ENCODE measurements around the gene STAT3.

Gene STAT3

GRCh38 chr17:42414704-42415409 lies 26.6 kb upstream of the STAT3 start:
- FAIRE-seq (no peak), DNase-seq (ENCODE audit: insufficient read length, low spot score) (no peak)
- TF ChIP-seq POLR2A (IDR thresholded peaks at IDR 0.05; ENCODE audit: low read depth, low read length), result no peak

- TF ChIP-seq POLR2A (IDR thresholded peaks at IDR 0.05; ENCODE audit: low read depth, low read length), result no peak
- FAIRE-seq (no peak), DNase-seq (ENCODE audit: insufficient read length, low spot score) (no peak)
Measured at GRCh38 chr17:42413464-42414040, 25.3 kb upstream of the STAT3 start.

- no peak for FAIRE-seq
- no peak for TF ChIP-seq POLR2A (IDR thresholded peaks at IDR 0.05; ENCODE audit: low read depth, low read length)
- DNase-seq (ENCODE audit: insufficient read length, low spot score), result no peak
Measured at GRCh38 chr17:42411905-42412679, 23.9 kb upstream of the STAT3 start.

- DNase-seq (ENCODE audit: insufficient read length, low spot score), result no peak
- no peak for FAIRE-seq
- no peak for TF ChIP-seq POLR2A (IDR thresholded peaks at IDR 0.05; ENCODE audit: low read depth, low read length)
Measured at GRCh38 chr17:42411361-42411760, 23.1 kb upstream of the STAT3 start.

GRCh38 chr17:42410319-42410685 lies 22.1 kb upstream of the STAT3 start:
- TF ChIP-seq POLR2A (IDR thresholded peaks at IDR 0.05; ENCODE audit: low read depth, low read length), result no peak
- DNase-seq (ENCODE audit: insufficient read length, low spot score) (no peak), FAIRE-seq (no peak)

- peak; percentile 43 for FAIRE-seq
- peak; percentile 93 for DNase-seq (ENCODE audit: insufficient read length, low spot score)
- no peak for TF ChIP-seq POLR2A (IDR thresholded peaks at IDR 0.05; ENCODE audit: low read depth, low read length)
Measured at GRCh38 chr17:42409523-42410318, 21.5 kb upstream of the STAT3 start.

- no peak for TF ChIP-seq POLR2A (IDR thresholded peaks at IDR 0.05; ENCODE audit: low read depth, low read length)
- FAIRE-seq, result no peak
- DNase-seq (ENCODE audit: insufficient read length, low spot score), result no peak
Measured at GRCh38 chr17:42408061-42408460, 19.8 kb upstream of the STAT3 start.

- FAIRE-seq, result no peak
- TF ChIP-seq POLR2A (IDR thresholded peaks at IDR 0.05; ENCODE audit: low read depth, low read length), result no peak
- no peak for DNase-seq (ENCODE audit: insufficient read length, low spot score)
Measured at GRCh38 chr17:42407289-42407836, 19.1 kb upstream of the STAT3 start.

GRCh38 chr17:42406615-42407288 lies 18.5 kb upstream of the STAT3 start:
- no peak for TF ChIP-seq POLR2A (IDR thresholded peaks at IDR 0.05; ENCODE audit: low read depth, low read length)
- DNase-seq (ENCODE audit: insufficient read length, low spot score) (no peak), FAIRE-seq (no peak)

GRCh38 chr17:42405963-42406495 lies 17.8 kb upstream of the STAT3 start:
- no peak for FAIRE-seq
- TF ChIP-seq POLR2A (IDR thresholded peaks at IDR 0.05; ENCODE audit: low read depth, low read length), result no peak
- DNase-seq (ENCODE audit: insufficient read length, low spot score), result no peak

- no peak for TF ChIP-seq POLR2A (IDR thresholded peaks at IDR 0.05; ENCODE audit: low read depth, low read length)
- DNase-seq (ENCODE audit: insufficient read length, low spot score) (no peak), FAIRE-seq (no peak)
Measured at GRCh38 chr17:42405076-42405475, 16.8 kb upstream of the STAT3 start.

- DNase-seq (ENCODE audit: insufficient read length, low spot score) (no peak), FAIRE-seq (no peak)
- TF ChIP-seq POLR2A (IDR thresholded peaks at IDR 0.05; ENCODE audit: low read depth, low read length), result no peak
Measured at GRCh38 chr17:42404326-42405055, 16.2 kb upstream of the STAT3 start.

Data from H54 (cell line).